ENCODE data around the gene KTI12.

GRCh38 chr1:52028328-52028727 is 5.3 kb downstream of the KTI12 start:
- TF ChIP-seq CTCF (IDR thresholded peaks at IDR 0.05; ENCODE audit: insufficient read depth, low read length) (no peak), POLR2AphosphoS5 (IDR thresholded peaks at IDR 0.05; ENCODE audit: low read depth) (no peak), REST (IDR thresholded peaks at IDR 0.05; ENCODE audit: insufficient replicate concordance, low read depth) (no peak)
